Measurements from ENCODE around the gene INPP5A.

DNA sequence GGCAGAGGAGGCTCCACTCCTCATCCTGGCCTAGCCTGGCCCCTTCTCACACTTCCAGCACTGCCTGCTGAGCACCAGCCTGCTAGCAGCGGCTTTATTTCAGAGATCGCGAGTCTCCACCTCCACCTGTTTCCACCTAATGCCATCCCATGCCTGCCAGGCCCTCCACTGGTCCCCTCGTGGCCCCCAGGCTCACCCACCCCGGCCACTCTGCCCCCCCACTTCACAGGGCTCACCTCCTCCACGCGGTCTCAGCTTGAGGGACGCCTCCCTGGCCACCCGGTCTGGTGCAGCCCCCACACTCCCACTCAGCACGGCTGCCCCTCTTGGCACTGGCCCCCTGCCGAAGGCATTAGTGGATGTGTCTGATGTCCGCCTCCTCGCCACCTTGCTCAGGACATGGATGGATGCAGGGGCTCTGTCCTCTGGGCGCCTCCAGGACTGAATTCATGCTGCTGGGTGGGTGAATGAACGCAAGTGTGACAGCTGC lies 252.1 kb downstream of the INPP5A start:
- no peak for TF ChIP-seq POLR2A (IDR thresholded peaks at IDR 0.05)
- TF ChIP-seq, protein P1, sequence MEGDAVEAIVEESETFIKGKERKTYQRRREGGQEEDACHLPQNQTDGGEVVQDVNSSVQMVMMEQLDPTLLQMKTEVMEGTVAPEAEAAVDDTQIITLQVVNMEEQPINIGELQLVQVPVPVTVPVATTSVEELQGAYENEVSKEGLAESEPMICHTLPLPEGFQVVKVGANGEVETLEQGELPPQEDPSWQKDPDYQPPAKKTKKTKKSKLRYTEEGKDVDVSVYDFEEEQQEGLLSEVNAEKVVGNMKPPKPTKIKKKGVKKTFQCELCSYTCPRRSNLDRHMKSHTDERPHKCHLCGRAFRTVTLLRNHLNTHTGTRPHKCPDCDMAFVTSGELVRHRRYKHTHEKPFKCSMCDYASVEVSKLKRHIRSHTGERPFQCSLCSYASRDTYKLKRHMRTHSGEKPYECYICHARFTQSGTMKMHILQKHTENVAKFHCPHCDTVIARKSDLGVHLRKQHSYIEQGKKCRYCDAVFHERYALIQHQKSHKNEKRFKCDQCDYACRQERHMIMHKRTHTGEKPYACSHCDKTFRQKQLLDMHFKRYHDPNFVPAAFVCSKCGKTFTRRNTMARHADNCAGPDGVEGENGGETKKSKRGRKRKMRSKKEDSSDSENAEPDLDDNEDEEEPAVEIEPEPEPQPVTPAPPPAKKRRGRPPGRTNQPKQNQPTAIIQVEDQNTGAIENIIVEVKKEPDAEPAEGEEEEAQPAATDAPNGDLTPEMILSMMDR (IDR thresholded peaks at IDR 0.05), result no peak
